ENCODE data around the gene ITIH5. TPM values are rescaled to one million over a fixed set of nuclear protein-coding genes. Genes with fewer than 3 reads are reported as not detected.

The ITIH5 gene
- polyA plus RNA-seq, 3 donors, result not detected

DNA sequence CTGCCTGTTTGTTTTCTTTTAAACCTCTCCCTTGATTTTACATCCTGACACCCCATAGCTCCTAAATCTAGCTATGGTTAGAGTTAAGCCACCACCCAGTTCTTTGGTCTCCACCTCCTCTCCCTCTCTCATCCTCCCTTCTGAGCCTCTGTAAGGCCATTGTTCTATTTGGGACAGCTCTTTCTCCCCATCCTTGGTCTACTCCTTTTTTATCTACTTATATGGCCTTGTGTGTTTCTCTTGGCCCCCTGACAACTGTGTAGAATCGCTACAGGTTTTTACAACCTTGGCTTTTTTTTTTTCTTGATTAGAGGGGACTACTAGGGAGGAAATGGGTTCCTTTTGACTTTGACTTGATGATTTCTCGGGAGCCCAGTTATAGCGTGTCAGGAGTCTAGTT lies 3.4 kb upstream of the ITIH5 start:
- Histone ChIP-seq H3K27ac (ENCODE audit: low read depth in 1 of 2, low read length in 2 of 2) (no peak overlapping the region), H3K27me3 (ENCODE audit: control insufficient read depth in 2 of 2, insufficient read depth in 2 of 2, low read length in 2 of 2) (peaks cover 43 to 59% of the 10 kb centered on the region in 2 donors), H3K4me3 (replicated peaks in 1 of 3; ENCODE audit: low read depth in 2 of 3, low read length in 3 of 3) (no peak overlapping the region), H3K36me3 (replicated peaks in 1 of 2; ENCODE audit: control insufficient read depth in 1 of 2, insufficient read depth in 2 of 2, low read length in 2 of 2) (no peaks in the 10 kb centered on the region), H3K9ac (ENCODE audit: insufficient read depth, low read length, poor library complexity, severe bottlenecking) (no peak overlapping the region), H3K4me1 (ENCODE audit: control insufficient read depth in 1 of 2, insufficient read depth in 2 of 2, low read length in 2 of 2) (peaks cover 4% of the 10 kb centered on the region in 2 donors), H4K20me1 (ENCODE audit: insufficient read depth, low read length) (no peaks in the 10 kb centered on the region), H3K79me2 (ENCODE audit: insufficient read depth, low read length) (no peaks in the 10 kb centered on the region), H3K9me3 (replicated peaks in 1 of 2; ENCODE audit: control insufficient read depth in 1 of 2, insufficient read depth in 1 of 2, low read length in 2 of 2) (peaks cover 0 to 14% of the 10 kb centered on the region in 2 donors), H3K4me2 (replicated peaks; ENCODE audit: extremely low read depth, low read length, poor library complexity, severe bottlenecking) (no peak overlapping the region), H2AFZ (ENCODE audit: insufficient read depth, low read depth, low read length, poor library complexity, severe bottlenecking) (no peak overlapping the region)
- intact Hi-C loops (cut with micrococcal nuclease), result no loop called here
- WGBS (ENCODE audit: insufficient coverage), result no CpG with 5 or more reads among the region's 3 CpGs
- peaks cover 0 to 12% (median 7%) of the 10 kb centered on the region in 7 donors for H3K9me3 Mint-ChIP-seq
- peaks cover 0 to 2% of the 10 kb centered on the region in 2 donors for H3K36me3 Mint-ChIP-seq
- DNase-seq, result no peak
- H3K27me3 Mint-ChIP-seq (ENCODE audit: low read depth in 3 of 3), result peaks cover 47 to 61% (median 50%) of the 10 kb centered on the region in 3 donors
- H3K4me3 Mint-ChIP-seq, result no peak overlapping the region
- TF ChIP-seq, protein P1, sequence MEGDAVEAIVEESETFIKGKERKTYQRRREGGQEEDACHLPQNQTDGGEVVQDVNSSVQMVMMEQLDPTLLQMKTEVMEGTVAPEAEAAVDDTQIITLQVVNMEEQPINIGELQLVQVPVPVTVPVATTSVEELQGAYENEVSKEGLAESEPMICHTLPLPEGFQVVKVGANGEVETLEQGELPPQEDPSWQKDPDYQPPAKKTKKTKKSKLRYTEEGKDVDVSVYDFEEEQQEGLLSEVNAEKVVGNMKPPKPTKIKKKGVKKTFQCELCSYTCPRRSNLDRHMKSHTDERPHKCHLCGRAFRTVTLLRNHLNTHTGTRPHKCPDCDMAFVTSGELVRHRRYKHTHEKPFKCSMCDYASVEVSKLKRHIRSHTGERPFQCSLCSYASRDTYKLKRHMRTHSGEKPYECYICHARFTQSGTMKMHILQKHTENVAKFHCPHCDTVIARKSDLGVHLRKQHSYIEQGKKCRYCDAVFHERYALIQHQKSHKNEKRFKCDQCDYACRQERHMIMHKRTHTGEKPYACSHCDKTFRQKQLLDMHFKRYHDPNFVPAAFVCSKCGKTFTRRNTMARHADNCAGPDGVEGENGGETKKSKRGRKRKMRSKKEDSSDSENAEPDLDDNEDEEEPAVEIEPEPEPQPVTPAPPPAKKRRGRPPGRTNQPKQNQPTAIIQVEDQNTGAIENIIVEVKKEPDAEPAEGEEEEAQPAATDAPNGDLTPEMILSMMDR (IDR thresholded peaks at IDR 0.05), result no peak
- H3K4me1 Mint-ChIP-seq, result peaks cover 11% of the 10 kb centered on the region
- H3K27ac Mint-ChIP-seq, result no peak overlapping the region

DNA sequence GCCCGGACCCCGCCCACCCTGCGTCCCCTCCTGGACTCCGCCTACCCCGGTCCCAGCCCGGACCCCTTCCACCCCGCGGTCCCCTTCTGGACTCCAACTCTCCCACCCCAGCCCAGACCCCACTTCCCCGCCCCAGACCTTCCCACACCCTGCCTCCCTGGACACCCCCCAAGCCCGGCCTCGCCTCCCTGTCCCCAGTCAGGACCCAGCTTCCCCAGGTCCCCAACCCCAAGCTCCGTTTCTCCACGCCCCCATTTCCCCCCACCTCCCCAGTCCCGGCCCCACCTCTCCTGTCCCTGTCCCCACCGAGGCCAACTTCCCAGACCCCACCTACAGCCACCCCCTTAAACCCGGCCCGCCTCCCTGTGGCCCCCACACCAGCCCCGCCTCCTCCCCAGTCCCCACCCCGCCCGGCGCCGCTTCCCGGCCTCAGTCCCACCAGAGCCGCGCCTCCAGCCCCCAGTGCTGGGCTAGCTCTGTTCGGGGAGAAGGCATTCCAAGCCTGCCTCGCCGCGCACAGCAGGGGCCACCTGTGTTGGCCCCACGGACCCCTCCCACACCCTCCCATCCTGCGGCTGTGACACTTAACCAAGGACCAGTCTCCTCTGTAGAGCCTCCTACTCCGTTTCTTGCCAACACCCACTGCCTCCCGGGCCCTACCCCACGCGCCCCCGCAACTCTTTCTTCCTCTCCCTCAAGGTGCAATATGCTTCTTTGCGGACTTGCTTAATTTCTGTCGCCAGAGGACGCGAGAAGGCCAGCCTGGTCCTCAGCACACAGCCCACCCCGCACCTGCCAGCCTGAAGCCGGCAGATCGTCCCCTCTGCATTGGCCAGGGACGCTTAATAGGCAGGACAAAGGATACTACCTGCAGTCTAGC lies 736 bp upstream of the ITIH5 start:
- Mint-ChIP-seq H3K4me3 (peak overlapping the region in 1 of 2 donors; percentile 56), H3K4me1 (peaks cover 11% of the 10 kb centered on the region), H3K36me3 (peaks cover 0 to 2% of the 10 kb centered on the region in 2 donors), H3K9me3 (peaks cover 0 to 10% (median 6%) of the 10 kb centered on the region in 7 donors), H3K27me3 (ENCODE audit: low read depth in 3 of 3) (peaks cover 51 to 80% (median 57%) of the 10 kb centered on the region in 3 donors), H3K27ac (no peak overlapping the region)
- Histone ChIP-seq H3K79me2 (ENCODE audit: insufficient read depth, low read length) (no peaks in the 10 kb centered on the region), H3K27ac (ENCODE audit: low read depth in 1 of 2, low read length in 2 of 2) (no peak overlapping the region), H3K4me1 (ENCODE audit: control insufficient read depth in 1 of 2, insufficient read depth in 2 of 2, low read length in 2 of 2) (peaks cover 4% of the 10 kb centered on the region in 2 donors), H4K20me1 (ENCODE audit: insufficient read depth, low read length) (no peaks in the 10 kb centered on the region), H3K36me3 (replicated peaks in 1 of 2; ENCODE audit: control insufficient read depth in 1 of 2, insufficient read depth in 2 of 2, low read length in 2 of 2) (no peaks in the 10 kb centered on the region), H3K27me3 (ENCODE audit: control insufficient read depth in 2 of 2, insufficient read depth in 2 of 2, low read length in 2 of 2) (peaks cover 57 to 77% of the 10 kb centered on the region in 2 donors), H2AFZ (ENCODE audit: insufficient read depth, low read depth, low read length, poor library complexity, severe bottlenecking) (no peak overlapping the region), H3K4me2 (replicated peaks; ENCODE audit: extremely low read depth, low read length, poor library complexity, severe bottlenecking) (peak overlapping the region; percentile 11), H3K9ac (ENCODE audit: insufficient read depth, low read length, poor library complexity, severe bottlenecking) (no peak overlapping the region), H3K9me3 (replicated peaks in 1 of 2; ENCODE audit: control insufficient read depth in 1 of 2, insufficient read depth in 1 of 2, low read length in 2 of 2) (peaks cover 0 to 15% of the 10 kb centered on the region in 2 donors), H3K4me3 (replicated peaks in 1 of 3; ENCODE audit: low read depth in 2 of 3, low read length in 3 of 3) (no peak overlapping the region)
- TF ChIP-seq, protein P1 (IDR thresholded peaks at IDR 0.05), result no peak
- 5% methylated on average over 32 of the region's 44 CpGs for WGBS (ENCODE audit: insufficient coverage)
- DNase-seq, result no peak
- intact Hi-C loops (cut with micrococcal nuclease), result no loop called here
